Subcutaneous abdominal adipose tissue (tissue), 5 donors: ENCODE measurements around the gene MEI1.

Experiments used
- H3K27ac ChIP-seq: one replicate; pipeline ENCODE4 v1.7.0; 2013; ENCODE audit warnings: low read depth, mild to moderate bottlenecking, inconsistent platforms, low read length, moderate library complexity
- H3K27me3 ChIP-seq, 5 donors: one replicate each; pipeline ENCODE4 v1.7.0; 2013; ENCODE audit warnings: low read length in 5 of 5, inconsistent platforms in 1 of 5; ENCODE audit not compliant: control insufficient read depth in 5 of 5, insufficient read depth in 4 of 5
- H3K36me3 ChIP-seq, 5 donors: one replicate each; pipeline ENCODE4 v1.7.0; 2013; ENCODE audit warnings: low read length in 5 of 5; ENCODE audit not compliant: control insufficient read depth in 5 of 5, insufficient read depth in 5 of 5
- H3K4me1 ChIP-seq, 5 donors: one replicate each; pipeline ENCODE4 v1.7.0; 2013; ENCODE audit warnings: low read length in 5 of 5, mild to moderate bottlenecking in 3 of 5, moderate library complexity in 1 of 5; ENCODE audit not compliant: control insufficient read depth in 5 of 5, insufficient read depth in 5 of 5
- H3K4me3 ChIP-seq, 5 donors: one replicate each; pipeline ENCODE4 v1.7.0; 2013; ENCODE audit warnings: low read length in 5 of 5, low read depth in 1 of 5
- H3K9ac ChIP-seq, 5 donors: one replicate each; pipeline ENCODE4 v1.7.0; 2013; ENCODE audit warnings: low read length in 5 of 5, mild to moderate bottlenecking in 4 of 5, moderate library complexity in 3 of 5
- H3K9me3 ChIP-seq, 5 donors: one replicate each; pipeline ENCODE4 v1.7.0; 2013; ENCODE audit warnings: low read length in 5 of 5; ENCODE audit not compliant: control insufficient read depth in 5 of 5
- donor health status: healthy.
- donor health status: healthy.
- donor health status: healthy.
- donor health status: healthy.
- donor health status: healthy.

The MEI1 gene

DNA sequence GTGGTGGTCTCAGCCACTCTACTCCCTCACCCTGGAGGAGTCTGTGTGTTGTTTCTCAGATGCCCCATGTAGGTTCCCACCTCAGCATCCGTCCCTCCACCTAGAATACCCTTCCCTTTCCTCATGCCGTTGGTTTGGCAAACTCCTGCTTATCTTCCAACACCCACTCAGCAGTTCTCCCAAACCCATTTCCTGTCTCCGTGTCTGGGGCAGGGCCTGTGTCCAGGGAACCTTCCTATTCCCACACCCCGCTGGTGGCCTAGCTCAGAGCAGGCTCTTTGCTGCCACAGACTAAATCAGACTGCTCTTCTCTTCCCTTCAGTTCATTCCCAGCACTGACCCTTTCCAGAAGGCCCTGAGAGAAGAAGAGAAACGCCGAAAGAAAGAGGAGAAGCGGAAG is 126.1 kb downstream of the MEI1 start:
- Histone ChIP-seq H3K4me3 (no peak overlapping the region), H3K9me3 (no peaks in the 10 kb centered on the region), H3K27me3 (no peaks in the 10 kb centered on the region), H3K9ac (peak overlapping the region in 2 of 5 donors; percentile 10 to 57), H3K36me3 (peaks cover 0 to 7% (median 0%) of the 10 kb centered on the region in 5 donors), H3K27ac (no peak overlapping the region), H3K4me1 (peaks cover 1 to 17% (median 17%) of the 10 kb centered on the region in 5 donors)

DNA sequence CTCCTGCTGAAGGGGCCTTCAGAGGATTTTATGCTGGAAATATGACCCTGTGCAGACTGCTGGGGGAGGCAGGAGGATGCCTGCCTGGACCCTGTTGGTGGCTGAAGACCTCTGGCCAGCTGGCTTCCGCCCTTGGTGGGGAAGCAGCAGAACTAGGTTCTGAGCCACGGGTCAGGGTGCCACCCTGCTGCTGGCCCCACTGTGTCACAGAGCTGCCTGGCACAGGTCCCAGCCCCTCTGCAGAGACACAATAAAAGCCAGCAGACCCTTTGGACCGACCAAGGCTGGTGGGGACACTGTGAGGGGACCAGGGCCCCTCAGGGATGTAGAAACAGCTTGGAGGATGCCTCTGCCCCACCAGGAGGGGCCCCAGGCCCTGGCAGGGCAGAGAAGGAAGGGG is 126.7 kb downstream of the MEI1 start:
- Histone ChIP-seq H3K36me3 (peaks cover 0 to 7% (median 0%) of the 10 kb centered on the region in 5 donors), H3K4me3 (no peak overlapping the region), H3K9me3 (no peaks in the 10 kb centered on the region), H3K4me1 (peaks cover 1 to 17% (median 17%) of the 10 kb centered on the region in 5 donors), H3K27me3 (no peaks in the 10 kb centered on the region), H3K9ac (peak overlapping the region in 2 of 5 donors; percentile 10 to 28), H3K27ac (no peak overlapping the region)

DNA sequence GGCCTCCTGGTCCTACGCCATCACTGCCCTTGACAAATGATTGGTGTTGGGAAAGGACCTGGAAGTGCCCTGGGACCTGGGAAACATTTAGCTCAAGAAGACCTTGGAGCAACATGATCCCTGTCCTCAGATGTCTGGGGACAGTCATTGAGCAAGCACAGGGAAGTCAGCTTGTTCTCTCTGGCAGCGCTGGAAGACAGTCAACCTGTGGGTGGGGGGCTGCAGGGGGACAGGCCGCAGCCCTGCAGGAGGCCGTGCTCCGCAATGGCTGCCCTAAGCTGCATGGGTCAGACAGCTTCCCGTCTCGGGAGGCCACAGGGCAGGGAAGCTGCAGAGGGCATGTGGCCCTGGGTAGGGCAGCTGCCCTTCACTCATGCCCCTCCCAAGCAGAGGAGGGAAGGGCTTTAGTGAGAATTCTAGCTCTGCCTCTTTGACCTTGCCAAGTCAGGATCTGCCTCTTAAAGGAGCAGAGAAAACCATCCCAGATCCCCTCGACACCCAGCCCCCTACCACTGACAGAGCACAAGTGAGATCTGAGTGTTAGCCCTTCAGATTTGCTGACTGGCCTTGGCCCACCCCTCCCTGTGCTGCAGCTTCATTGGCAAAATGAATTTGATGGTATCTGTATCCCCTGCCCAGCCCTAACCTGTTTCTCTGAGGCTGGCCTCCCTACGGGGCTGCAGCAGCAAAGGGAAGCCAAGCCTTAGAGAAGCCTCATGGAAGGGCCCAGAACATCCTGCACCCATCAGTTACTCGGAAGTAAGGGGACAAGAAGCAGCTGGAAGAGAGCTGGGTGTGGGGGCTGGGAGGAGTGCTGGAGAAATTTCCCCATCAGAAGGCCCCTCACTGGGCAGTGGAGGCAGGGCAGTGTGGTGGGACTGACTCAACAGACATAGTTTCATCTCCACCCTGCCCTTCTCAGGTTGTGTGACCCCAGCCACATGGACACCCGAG is 127.4 kb downstream of the MEI1 start:
- Histone ChIP-seq H3K4me3 (no peak overlapping the region), H3K27ac (no peak overlapping the region), H3K36me3 (peaks cover 0 to 7% (median 0%) of the 10 kb centered on the region in 5 donors), H3K27me3 (no peaks in the 10 kb centered on the region), H3K9ac (no peak overlapping the region), H3K9me3 (no peaks in the 10 kb centered on the region), H3K4me1 (peaks cover 1 to 23% (median 19%) of the 10 kb centered on the region in 5 donors)

DNA sequence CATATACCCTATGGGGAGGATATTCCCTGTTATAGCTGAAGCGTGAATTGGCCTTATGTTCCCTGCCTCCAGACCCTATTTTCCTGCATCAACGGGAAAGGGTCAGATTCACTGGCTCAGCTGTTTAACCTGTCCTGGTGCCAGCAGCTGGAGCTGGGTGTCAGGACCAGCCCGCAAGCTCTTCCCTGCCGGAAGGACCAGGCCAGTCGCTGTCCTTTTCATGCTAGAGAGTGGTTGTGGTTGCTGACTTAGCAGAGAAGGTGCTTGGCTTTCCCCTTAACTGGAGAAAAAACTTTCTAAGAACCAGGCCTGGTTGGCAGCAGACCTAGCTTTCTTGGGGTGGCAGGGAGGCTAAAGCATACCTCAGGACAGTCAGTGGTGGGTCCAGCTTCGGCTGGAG is 128.4 kb downstream of the MEI1 start:
- Histone ChIP-seq H3K27me3 (no peaks in the 10 kb centered on the region), H3K4me3 (no peak overlapping the region), H3K27ac (no peak overlapping the region), H3K4me1 (peaks cover 1 to 32% (median 26%) of the 10 kb centered on the region in 5 donors), H3K9ac (no peak overlapping the region), H3K36me3 (peaks cover 0 to 7% (median 0%) of the 10 kb centered on the region in 5 donors), H3K9me3 (no peaks in the 10 kb centered on the region)

DNA sequence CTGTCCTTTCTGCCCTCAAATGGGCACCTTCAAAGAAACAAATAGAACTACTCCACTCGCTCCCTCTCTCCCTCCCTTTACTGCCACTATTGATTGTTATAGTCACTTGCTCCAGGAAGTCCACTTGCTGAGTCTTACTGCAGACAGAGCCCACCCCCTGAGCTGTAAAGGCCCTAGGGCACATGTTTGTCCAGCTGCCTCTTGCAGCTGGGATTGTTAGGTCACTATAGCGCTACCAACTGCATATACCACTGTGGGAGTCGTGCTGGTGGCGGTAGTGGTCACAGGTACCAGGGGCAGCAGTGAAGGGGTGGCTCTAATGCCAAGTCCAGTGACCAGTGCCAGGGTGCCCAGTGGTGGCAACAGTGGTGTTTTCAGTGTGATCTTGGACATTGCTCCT is 129.2 kb downstream of the MEI1 start:
- Histone ChIP-seq H3K27ac (no peak overlapping the region), H3K4me3 (no peak overlapping the region), H3K36me3 (peaks cover 0 to 7% (median 0%) of the 10 kb centered on the region in 5 donors), H3K9me3 (no peaks in the 10 kb centered on the region), H3K27me3 (no peaks in the 10 kb centered on the region), H3K4me1 (peaks cover 1 to 33% (median 26%) of the 10 kb centered on the region in 5 donors), H3K9ac (no peak overlapping the region)

DNA sequence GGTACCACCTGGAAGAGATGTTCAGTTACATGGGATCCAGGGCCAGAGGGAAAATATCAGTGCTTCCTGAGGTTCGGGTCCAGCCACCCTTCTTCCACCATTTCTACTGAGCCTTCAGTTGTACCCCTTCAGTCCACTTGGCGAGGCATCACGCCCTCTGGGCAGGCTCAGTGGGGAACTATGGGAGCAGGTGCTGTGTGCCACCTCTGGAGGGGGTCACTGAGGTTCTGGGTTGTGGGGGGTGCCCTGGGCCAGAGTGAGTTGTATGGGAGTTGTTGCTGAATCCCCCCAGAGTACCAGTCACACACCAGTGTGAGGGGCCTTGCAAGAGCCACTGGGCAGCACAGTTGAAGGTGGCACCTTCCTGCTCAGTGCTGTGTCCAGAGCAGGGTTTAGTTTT is 130.9 kb downstream of the MEI1 start:
- Histone ChIP-seq H3K27me3 (no peaks in the 10 kb centered on the region), H3K9ac (no peak overlapping the region), H3K9me3 (no peaks in the 10 kb centered on the region), H3K27ac (no peak overlapping the region), H3K4me1 (peaks cover 1 to 46% (median 39%) of the 10 kb centered on the region in 5 donors), H3K4me3 (no peak overlapping the region), H3K36me3 (peaks cover 0 to 7% (median 0%) of the 10 kb centered on the region in 5 donors)

DNA sequence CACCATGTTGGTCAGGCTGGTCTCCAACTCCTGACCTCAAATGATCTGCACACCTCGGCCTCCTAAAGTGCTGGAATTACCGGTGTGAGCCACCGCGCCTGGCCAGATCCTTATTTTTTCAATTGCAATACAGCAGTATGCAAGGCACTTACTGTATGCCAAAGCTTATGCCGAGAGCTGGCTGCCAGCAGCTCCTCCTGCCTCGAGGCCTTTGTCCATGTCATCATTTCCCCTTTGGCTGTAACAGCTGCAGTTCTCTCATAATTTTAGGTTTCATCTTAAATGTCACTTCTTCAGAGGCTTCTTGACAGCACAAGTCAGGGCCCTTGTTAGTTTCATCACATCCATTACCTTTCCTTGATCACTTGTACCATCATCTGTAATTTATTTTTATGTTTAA is 132.1 kb downstream of the MEI1 start:
- H3K27me3 ChIP-seq: no peaks in the 10 kb centered on the region
- H3K36me3 ChIP-seq: peaks cover 0 to 7% (median 5%) of the 10 kb centered on the region in 5 donors
- no peak overlapping the region for H3K9ac ChIP-seq
- peaks cover 0 to 34% (median 27%) of the 10 kb centered on the region in 5 donors for H3K4me1 ChIP-seq
- H3K4me3 ChIP-seq: no peak overlapping the region
- H3K27ac ChIP-seq: no peak overlapping the region
- H3K9me3 ChIP-seq: no peaks in the 10 kb centered on the region

DNA sequence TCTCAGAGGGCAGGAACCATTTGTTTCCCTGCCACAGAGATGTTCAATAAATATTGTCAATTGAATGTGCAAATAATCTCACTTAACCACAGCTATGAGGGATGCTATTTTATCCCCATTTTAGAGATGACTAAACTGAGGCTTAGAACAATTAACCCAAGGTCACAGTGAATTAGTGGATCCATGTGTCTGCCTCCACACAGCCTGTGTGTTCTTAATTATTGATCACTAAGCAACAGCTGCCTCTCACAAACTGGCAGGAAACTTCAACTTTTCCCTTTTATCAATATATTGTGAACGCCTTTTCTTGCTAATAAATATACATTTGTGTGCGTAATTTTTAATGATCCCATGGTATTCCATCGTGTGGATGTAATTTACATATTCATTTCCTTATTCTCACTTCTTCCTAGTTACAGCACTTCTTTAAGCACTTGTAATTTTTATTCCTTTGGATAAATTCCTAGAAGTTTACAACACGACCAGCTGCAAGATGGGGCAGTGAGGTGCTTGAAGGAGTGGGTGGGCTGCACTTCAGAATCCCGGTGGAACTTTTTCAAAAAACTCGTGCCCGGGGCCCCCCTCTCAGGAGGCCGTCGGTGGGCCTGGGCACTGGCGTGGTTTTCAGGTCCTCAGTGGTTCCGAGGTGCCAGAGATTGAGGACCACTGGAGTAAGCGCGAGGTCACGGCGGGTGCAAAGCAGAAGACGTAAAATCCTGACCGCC is 132.7 kb downstream of the MEI1 start:
- Histone ChIP-seq H3K4me1 (peaks cover 0 to 29% (median 22%) of the 10 kb centered on the region in 5 donors), H3K27me3 (no peaks in the 10 kb centered on the region), H3K4me3 (peak overlapping the region; percentile 61 to 77 (median 76)), H3K9ac (peak overlapping the region; percentile 48 to 84 (median 71)), H3K27ac (peak overlapping the region; percentile 81), H3K9me3 (no peaks in the 10 kb centered on the region), H3K36me3 (peaks cover 0 to 12% (median 11%) of the 10 kb centered on the region in 5 donors)

DNA sequence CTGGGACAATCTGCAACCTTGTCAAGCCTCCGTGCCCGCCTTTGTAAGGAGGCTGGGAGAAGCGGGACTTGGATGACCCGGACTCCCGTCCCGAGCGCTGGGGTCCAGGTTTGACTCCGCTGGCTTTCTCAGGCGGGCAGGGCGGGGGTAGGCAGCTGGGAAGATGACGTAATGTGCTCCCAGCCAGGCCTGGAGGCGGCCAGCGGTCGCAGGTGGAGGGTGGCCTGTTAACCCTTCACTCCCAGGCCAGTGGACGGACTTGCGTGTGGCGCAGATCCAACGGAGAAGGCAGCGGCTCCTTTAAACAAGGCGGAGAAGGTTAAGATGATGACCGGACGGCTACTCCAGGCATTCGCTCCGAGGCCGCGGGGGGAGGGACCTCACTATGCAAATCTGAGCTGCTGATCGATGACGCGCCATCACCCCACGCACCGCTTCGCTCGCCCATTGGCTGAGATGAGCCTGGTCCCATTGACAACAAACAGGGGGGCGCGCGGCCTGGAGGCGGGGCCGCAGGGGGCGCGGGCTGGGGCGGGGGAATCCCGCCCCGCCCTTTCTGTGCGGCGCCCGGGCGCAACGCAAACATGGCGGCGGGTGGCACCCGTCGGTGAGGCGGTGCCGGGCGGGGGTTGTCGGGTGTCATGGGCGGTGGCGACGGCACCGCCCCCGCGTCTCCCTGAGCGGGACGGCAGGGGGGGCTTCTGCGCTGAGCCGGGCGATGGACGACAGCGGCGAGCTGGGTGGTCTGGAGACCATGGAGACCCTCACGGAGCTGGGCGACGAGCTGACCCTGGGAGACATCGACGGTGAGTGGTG is 133.5 kb downstream of the MEI1 start, which contains the start of gene SREBF2:
TSS of gene SREBF2 (plus strand) at position 553 of the 816 bp plus-strand sequence. CDS start at position 719, 166 bp downstream.
- peaks cover 0 to 29% (median 22%) of the 10 kb centered on the region in 5 donors for H3K4me1 ChIP-seq
- no peaks in the 10 kb centered on the region for H3K27me3 ChIP-seq
- peak within 1 kb of the TSS; percentile 61 to 77 (median 76) for H3K4me3 ChIP-seq
- H3K27ac ChIP-seq: peak within 1 kb of the TSS; percentile 81
- H3K9ac ChIP-seq: peak within 1 kb of the TSS; percentile 48 to 84 (median 81)
- H3K9me3 ChIP-seq: no peaks in the 10 kb centered on the region
- peaks cover 0 to 12% (median 11%) of the 10 kb centered on the region in 5 donors for H3K36me3 ChIP-seq
